ENCODE data around the gene TSPAN10. TPM values are rescaled to one million over a fixed set of nuclear protein-coding genes. Genes with fewer than 3 reads are reported as not detected.

TSPAN10 gene
- polyA plus RNA-seq, 1 donor from 2014 or later = not detected

DNA sequence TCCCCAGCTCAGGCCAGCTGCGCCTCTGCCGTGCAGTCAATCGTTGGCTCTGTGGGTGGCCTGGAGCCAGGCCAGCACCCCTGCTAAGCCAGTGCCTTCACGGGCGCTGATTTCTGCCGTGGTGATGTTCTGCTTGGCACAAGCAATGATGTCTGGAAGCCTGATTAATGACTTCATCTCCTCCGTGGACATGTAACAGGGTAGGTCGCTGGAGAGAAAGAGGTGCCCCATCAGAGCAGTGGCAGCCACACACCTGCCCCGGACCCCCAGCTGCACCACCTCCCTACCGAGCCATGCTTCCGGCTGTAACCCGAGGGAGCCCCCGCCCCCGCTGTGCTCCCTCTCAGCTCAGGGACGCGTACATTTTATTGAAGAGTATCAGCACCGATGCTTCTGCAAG is 44.7 kb downstream of the TSPAN10 start:
- Histone ChIP-seq H2AFZ (ENCODE audit: low read depth, low read length) (no peak overlapping the region), H3K9me2 (ENCODE audit: insufficient read depth, low read length) (no peaks in the 10 kb centered on the region), H3K9ac (ENCODE audit: low read length) (no peak overlapping the region), H3K27ac (ENCODE audit: low read length) (no peak overlapping the region), H3F3A (ENCODE audit: insufficient read depth, low read length, poor library complexity, severe bottlenecking) (no peaks in the 10 kb centered on the region), H3K36me3 (ENCODE audit: insufficient read depth, low read length) (no peaks in the 10 kb centered on the region), H3K9me3 (ENCODE audit: low read length) (no peaks in the 10 kb centered on the region), H3K4me3 (ENCODE audit: low read length) (no peak overlapping the region), H3K79me2 (replicated peaks; ENCODE audit: insufficient read depth, low read length) (peaks cover 37% of the 10 kb centered on the region), H4K20me1 (ENCODE audit: insufficient read depth) (peaks cover 7% of the 10 kb centered on the region), H3K4me2 (ENCODE audit: low read length) (no peak overlapping the region), H3K27me3 (ENCODE audit: insufficient read depth, low read depth, low read length) (no peaks in the 10 kb centered on the region)
- TF ChIP-seq EZH2 (IDR thresholded peaks at IDR 0.05; ENCODE audit: borderline replicate concordance, insufficient read depth, low read length, poor library complexity, severe bottlenecking) (no peak), MXI1 (conservative IDR thresholded peaks at IDR 0.05; ENCODE audit: poor library complexity, severe bottlenecking) (no peak), TAF1 (IDR thresholded peaks at IDR 0.05; ENCODE audit: low read depth) (no peak), EP300 (conservative IDR thresholded peaks at IDR 0.05; ENCODE audit: poor library complexity, severe bottlenecking) (no peak), RAD21 (conservative IDR thresholded peaks at IDR 0.05) (no peak), POLR2AphosphoS5 (IDR thresholded peaks at IDR 0.05) (no peak)
- TF ChIP-seq, protein P1, sequence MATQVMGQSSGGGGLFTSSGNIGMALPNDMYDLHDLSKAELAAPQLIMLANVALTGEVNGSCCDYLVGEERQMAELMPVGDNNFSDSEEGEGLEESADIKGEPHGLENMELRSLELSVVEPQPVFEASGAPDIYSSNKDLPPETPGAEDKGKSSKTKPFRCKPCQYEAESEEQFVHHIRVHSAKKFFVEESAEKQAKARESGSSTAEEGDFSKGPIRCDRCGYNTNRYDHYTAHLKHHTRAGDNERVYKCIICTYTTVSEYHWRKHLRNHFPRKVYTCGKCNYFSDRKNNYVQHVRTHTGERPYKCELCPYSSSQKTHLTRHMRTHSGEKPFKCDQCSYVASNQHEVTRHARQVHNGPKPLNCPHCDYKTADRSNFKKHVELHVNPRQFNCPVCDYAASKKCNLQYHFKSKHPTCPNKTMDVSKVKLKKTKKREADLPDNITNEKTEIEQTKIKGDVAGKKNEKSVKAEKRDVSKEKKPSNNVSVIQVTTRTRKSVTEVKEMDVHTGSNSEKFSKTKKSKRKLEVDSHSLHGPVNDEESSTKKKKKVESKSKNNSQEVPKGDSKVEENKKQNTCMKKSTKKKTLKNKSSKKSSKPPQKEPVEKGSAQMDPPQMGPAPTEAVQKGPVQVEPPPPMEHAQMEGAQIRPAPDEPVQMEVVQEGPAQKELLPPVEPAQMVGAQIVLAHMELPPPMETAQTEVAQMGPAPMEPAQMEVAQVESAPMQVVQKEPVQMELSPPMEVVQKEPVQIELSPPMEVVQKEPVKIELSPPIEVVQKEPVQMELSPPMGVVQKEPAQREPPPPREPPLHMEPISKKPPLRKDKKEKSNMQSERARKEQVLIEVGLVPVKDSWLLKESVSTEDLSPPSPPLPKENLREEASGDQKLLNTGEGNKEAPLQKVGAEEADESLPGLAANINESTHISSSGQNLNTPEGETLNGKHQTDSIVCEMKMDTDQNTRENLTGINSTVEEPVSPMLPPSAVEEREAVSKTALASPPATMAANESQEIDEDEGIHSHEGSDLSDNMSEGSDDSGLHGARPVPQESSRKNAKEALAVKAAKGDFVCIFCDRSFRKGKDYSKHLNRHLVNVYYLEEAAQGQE (IDR thresholded peaks at IDR 0.05; ENCODE audit: borderline replicate concordance) = no peak
- TF ChIP-seq, protein P2, sequence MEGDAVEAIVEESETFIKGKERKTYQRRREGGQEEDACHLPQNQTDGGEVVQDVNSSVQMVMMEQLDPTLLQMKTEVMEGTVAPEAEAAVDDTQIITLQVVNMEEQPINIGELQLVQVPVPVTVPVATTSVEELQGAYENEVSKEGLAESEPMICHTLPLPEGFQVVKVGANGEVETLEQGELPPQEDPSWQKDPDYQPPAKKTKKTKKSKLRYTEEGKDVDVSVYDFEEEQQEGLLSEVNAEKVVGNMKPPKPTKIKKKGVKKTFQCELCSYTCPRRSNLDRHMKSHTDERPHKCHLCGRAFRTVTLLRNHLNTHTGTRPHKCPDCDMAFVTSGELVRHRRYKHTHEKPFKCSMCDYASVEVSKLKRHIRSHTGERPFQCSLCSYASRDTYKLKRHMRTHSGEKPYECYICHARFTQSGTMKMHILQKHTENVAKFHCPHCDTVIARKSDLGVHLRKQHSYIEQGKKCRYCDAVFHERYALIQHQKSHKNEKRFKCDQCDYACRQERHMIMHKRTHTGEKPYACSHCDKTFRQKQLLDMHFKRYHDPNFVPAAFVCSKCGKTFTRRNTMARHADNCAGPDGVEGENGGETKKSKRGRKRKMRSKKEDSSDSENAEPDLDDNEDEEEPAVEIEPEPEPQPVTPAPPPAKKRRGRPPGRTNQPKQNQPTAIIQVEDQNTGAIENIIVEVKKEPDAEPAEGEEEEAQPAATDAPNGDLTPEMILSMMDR (IDR thresholded peaks at IDR 0.05; ENCODE audit: poor library complexity, severe bottlenecking) = no peak

DNA sequence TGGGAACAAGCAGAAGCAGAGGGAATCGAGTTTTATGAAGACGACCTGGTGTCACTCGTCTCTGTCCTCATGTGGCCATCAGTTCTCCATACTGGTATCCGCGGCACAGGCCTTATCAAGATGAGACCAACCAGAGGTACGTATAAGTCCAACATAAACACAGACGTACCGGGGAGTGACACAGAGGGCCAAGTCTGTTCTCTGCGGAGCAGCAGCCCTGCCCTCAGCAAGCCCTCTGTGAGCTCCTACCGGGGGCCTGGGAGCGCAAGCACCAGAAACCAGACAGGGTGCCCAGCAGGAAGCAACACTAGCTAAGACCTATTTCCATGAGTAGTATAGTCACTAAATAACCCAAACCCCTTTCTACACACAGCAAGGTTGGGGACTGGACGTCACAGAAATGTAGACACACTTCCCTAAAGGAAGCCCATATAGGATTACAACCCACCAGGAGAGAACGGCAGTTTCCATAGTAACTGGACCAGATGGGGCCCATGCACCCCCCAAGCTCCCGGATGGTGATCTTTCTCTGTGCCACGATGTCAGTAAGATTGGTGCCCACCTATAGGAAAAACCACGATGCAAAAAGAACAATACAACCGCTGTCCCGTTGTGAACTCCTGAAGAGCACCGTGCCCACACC is 45.7 kb downstream of the TSPAN10 start:
- H3K36me3 ChIP-seq (ENCODE audit: insufficient read depth, low read length) = no peaks in the 10 kb centered on the region
- peak overlapping the region; percentile 98 for H3K9ac ChIP-seq (ENCODE audit: low read length)
- peak overlapping the region; percentile 33 for H2AFZ ChIP-seq (ENCODE audit: low read depth, low read length)
- H4K20me1 ChIP-seq (ENCODE audit: insufficient read depth) = peaks cover 7% of the 10 kb centered on the region
- peak overlapping the region; percentile 63 for H3K4me2 ChIP-seq (ENCODE audit: low read length)
- no peak for TF ChIP-seq SMC3 (conservative IDR thresholded peaks at IDR 0.05; ENCODE audit: poor library complexity)
- no peak for TF ChIP-seq MXI1 (conservative IDR thresholded peaks at IDR 0.05; ENCODE audit: poor library complexity, severe bottlenecking)
- TF ChIP-seq EZH2 (IDR thresholded peaks at IDR 0.05; ENCODE audit: borderline replicate concordance, insufficient read depth, low read length, poor library complexity, severe bottlenecking) = no peak
- TF ChIP-seq RAD21 (conservative IDR thresholded peaks at IDR 0.05) = no peak
- TF ChIP-seq, protein P2 (IDR thresholded peaks at IDR 0.05; ENCODE audit: poor library complexity, severe bottlenecking) = no peak
- TF ChIP-seq EP300 (conservative IDR thresholded peaks at IDR 0.05; ENCODE audit: poor library complexity, severe bottlenecking) = no peak
- TF ChIP-seq, protein P1 (IDR thresholded peaks at IDR 0.05; ENCODE audit: borderline replicate concordance) = peak; percentile 14
- TF ChIP-seq POLR2AphosphoS5 (IDR thresholded peaks at IDR 0.05) = no peak
- peak overlapping the region; percentile 100 for H3K4me3 ChIP-seq (ENCODE audit: low read length)
- no peaks in the 10 kb centered on the region for H3K9me3 ChIP-seq (ENCODE audit: low read length)
- peaks cover 37% of the 10 kb centered on the region for H3K79me2 ChIP-seq (replicated peaks; ENCODE audit: insufficient read depth, low read length)
- no peaks in the 10 kb centered on the region for H3K27me3 ChIP-seq (ENCODE audit: insufficient read depth, low read depth, low read length)
- H3K27ac ChIP-seq (ENCODE audit: low read length) = peak overlapping the region; percentile 92
- no peaks in the 10 kb centered on the region for H3F3A ChIP-seq (ENCODE audit: insufficient read depth, low read length, poor library complexity, severe bottlenecking)
- no peaks in the 10 kb centered on the region for H3K9me2 ChIP-seq (ENCODE audit: insufficient read depth, low read length)

Measured in neural cell (in vitro differentiated cells).